K562 (cell line): ENCODE measurements around the gene TMEM184A. TPM values are rescaled to one million over a fixed set of nuclear protein-coding genes. Genes with fewer than 3 reads are reported as not detected.

ENCODE experiments used
- FOSL1 ChIP-seq: fragments of 200-800 bp; sonication (Bioruptor generic); conservative IDR thresholded peaks from 2 replicates; pipeline ENCODE4 v1.6.1; 2016; ENCODE audit warnings: missing genetic modification characterization, missing compliant biosample characterization
- FUS ChIP-seq: fragments of 200-400 bp; formaldehyde crosslinking; optimal IDR thresholded peaks from 2 replicates; pipeline ENCODE3; 2017; ENCODE audit warnings: low read depth, low read length
- SMAD2 ChIP-seq: fragments of 150-350 bp; IDR thresholded peaks from 2 replicates; pipeline ENCODE4 v1.6.1; 2014; ENCODE audit warnings: low read depth, mild to moderate bottlenecking, low read length
- SRF ChIP-seq, 2 experiments: fragments of 250-450, 450-650 bp in 1 of 2; sonication (Bioruptor Pico) in 1 of 2; sonication (generic) in 1 of 2; formaldehyde crosslinking; IDR thresholded peaks; 2 replicates each; pipeline versions ENCODE4 v1.5.0 to v1.5.1; 2020 to 2022; ENCODE audit warnings: mild to moderate bottlenecking in 1 of 2, missing genetic modification reagents in 1 of 2
- STAG1 ChIP-seq: sonication (generic); formaldehyde crosslinking; IDR thresholded peaks from 2 replicates; pipeline ENCODE4 v1.5.0; 2020; ENCODE audit warnings: missing genetic modification reagents, borderline replicate concordance
- STAT5B ChIP-seq: fragments of 250-450 bp; sonication (Bioruptor Pico); IDR thresholded peaks from 2 replicates; pipeline ENCODE4 v1.8.0; 2021; ENCODE audit warnings: mild to moderate bottlenecking, inconsistent platforms
- TAL1 ChIP-seq: fragments of 450-650 bp; IDR thresholded peaks from 2 replicates; pipeline ENCODE4 v1.6.1; 2016; ENCODE audit warnings: mild to moderate bottlenecking
- U2AF1 ChIP-seq: fragments of 200-400 bp; formaldehyde crosslinking; optimal IDR thresholded peaks from 2 replicates; pipeline ENCODE3; 2017; ENCODE audit warnings: mild to moderate bottlenecking, low read depth, low read length, moderate library complexity
- ZBTB17 ChIP-seq: fragments of 450-650 bp; formaldehyde crosslinking; IDR thresholded peaks from 2 replicates; pipeline ENCODE4 v1.4.0; 2020; ENCODE audit warnings: mild to moderate bottlenecking
- ZNF143 ChIP-seq: sonication (generic); formaldehyde crosslinking; IDR thresholded peaks from 2 replicates; pipeline ENCODE4 v1.9.0; 2022; ENCODE audit warnings: mild to moderate bottlenecking, missing genetic modification reagents
- ZNF316 ChIP-seq: fragments of 450-650 bp; IDR thresholded peaks from 2 replicates; pipeline ENCODE4 v1.6.1; 2016
- ZNF507 ChIP-seq: conservative IDR thresholded peaks from 2 replicates; pipeline ENCODE4 v1.6.1; 2017; ENCODE audit warnings: missing genetic modification characterization, missing compliant biosample characterization
- ZNF644 ChIP-seq: fragments of 200-800 bp; sonication (Bioruptor generic); IDR thresholded peaks from 2 replicates; pipeline ENCODE4 v1.6.1; 2016; ENCODE audit warnings: low read depth, missing genetic modification characterization, missing compliant biosample characterization
- ZNF79 ChIP-seq: fragments of 250-450 bp; sonication (Bioruptor Pico); IDR thresholded peaks from 2 replicates; pipeline ENCODE4 v1.4.0; 2020; ENCODE audit warnings: low read depth, mild to moderate bottlenecking, moderate library complexity
- polyA plus RNA-seq, 8 experiments: library from polyadenylated mRNA; depleted of rRNA in 4 of 8; stranded (reverse) in 5 of 8; unstranded in 3 of 8; fragments of >200 nt; fragmentation: Nextera tagmentation in 2 of 8; fragmentation: Illumina TruSeq in 1 of 8; extraction: Ambion mirVana in 2 of 8; extraction: Trizol in 1 of 8; gene quantifications; 2 replicates each; pipeline versions ENCODE4 v1.2.1 to v1.2.3, GENCODE V29; 2011 to 2014; ENCODE audit warnings: inconsistent platforms in 1 of 8, missing spikeins in 1 of 8
- total RNA-seq, 7 experiments: library from RNA; depleted of rRNA in 6 of 7; stranded (reverse); fragments of >200 nt in 6 of 7; fragmentation: Illumina TruSeq in 2 of 7; extraction: Trizol in 2 of 7; gene quantifications; 2 replicates each; pipeline versions ENCODE4 v1.2.1 to v1.2.3, GENCODE V29; 2011 to 2021; ENCODE audit warnings: low replicate concordance in 1 of 7
- TF ChIP-seq, protein P1 (sequence below): fragments of 450-650 bp; IDR thresholded peaks from 2 replicates; pipeline ENCODE4 v1.6.1; 2017; ENCODE audit warnings: antibody characterized with exemption, mild to moderate bottlenecking
- TF ChIP-seq, protein P2 (sequence below): sonication (generic); formaldehyde crosslinking; IDR thresholded peaks from 2 replicates; pipeline ENCODE4 v1.8.1; 2023; ENCODE audit warnings: mild to moderate bottlenecking, missing genetic modification reagents
- TF ChIP-seq, protein P3 (sequence below), 2 experiments: fragments of 450-650 bp; IDR thresholded peaks; 2 replicates each; pipeline ENCODE4 v1.6.1; 2018; ENCODE audit warnings: mild to moderate bottlenecking in 2 of 2, low read depth in 1 of 2; ENCODE audit not compliant: partially characterized antibody in 2 of 2

The TMEM184A gene
- total and polyA plus RNA-seq, 9 of the 15 experiments (the other 6 are each of a cell fraction or from before 2014, with no cell fraction given) = 0.10 to 0.18 (median 0.11) TPM; not detected in 6

DNA sequence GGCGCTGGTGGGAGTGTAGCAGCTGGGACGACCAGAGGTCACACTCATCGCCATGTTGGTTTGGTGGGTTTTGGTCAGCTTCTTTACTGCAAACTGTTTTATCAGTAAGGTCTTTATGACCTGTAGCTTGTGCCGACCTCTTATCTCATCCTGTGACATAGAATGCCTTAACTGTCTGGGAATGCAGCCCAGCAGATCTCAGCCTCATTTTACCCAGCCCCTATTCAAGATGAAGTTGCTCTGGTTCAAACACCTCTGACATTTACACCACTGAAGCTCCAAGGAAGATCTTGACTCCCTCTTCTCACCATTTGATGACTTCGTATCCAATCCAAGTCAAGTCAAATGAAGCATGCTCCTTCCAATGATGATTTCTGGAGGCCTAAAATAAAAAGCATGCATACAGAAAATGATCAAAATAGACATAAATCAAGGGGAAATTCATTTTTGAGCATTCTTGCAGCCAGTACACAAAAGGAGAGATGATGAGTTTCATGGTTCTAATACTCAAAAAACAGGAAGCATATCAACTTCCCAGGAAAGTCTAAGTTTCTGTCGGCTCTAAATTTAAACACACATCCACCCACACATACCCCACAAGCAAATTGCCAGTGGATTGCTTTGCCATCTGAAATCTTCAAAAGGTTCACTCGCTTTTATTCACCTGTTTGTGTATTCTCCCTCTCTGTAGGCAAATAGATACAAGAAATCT lies 16.3 kb upstream of the TMEM184A start (continued):
- TF ChIP-seq, protein P1, sequence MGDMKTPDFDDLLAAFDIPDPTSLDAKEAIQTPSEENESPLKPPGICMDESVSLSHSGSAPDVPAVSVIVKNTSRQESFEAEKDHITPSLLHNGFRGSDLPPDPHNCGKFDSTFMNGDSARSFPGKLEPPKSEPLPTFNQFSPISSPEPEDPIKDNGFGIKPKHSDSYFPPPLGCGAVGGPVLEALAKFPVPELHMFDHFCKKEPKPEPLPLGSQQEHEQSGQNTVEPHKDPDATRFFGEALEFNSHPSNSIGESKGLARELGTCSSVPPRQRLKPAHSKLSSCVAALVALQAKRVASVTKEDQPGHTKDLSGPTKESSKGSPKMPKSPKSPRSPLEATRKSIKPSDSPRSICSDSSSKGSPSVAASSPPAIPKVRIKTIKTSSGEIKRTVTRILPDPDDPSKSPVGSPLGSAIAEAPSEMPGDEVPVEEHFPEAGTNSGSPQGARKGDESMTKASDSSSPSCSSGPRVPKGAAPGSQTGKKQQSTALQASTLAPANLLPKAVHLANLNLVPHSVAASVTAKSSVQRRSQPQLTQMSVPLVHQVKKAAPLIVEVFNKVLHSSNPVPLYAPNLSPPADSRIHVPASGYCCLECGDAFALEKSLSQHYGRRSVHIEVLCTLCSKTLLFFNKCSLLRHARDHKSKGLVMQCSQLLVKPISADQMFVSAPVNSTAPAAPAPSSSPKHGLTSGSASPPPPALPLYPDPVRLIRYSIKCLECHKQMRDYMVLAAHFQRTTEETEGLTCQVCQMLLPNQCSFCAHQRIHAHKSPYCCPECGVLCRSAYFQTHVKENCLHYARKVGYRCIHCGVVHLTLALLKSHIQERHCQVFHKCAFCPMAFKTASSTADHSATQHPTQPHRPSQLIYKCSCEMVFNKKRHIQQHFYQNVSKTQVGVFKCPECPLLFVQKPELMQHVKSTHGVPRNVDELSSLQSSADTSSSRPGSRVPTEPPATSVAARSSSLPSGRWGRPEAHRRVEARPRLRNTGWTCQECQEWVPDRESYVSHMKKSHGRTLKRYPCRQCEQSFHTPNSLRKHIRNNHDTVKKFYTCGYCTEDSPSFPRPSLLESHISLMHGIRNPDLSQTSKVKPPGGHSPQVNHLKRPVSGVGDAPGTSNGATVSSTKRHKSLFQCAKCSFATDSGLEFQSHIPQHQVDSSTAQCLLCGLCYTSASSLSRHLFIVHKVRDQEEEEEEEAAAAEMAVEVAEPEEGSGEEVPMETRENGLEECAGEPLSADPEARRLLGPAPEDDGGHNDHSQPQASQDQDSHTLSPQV = peak; percentile 77
- TF ChIP-seq U2AF1 = no peak
- no peak for TF ChIP-seq ZNF143 (CRISPR knock-in tag)
- TF ChIP-seq FUS = no peak
- no peak for TF ChIP-seq SRF (CRISPR knock-in tag; IDR thresholded peaks at IDR 0.05)
- TF ChIP-seq FOSL1 = no peak
- TF ChIP-seq ZNF507 = no peak
- TF ChIP-seq, protein P2, sequence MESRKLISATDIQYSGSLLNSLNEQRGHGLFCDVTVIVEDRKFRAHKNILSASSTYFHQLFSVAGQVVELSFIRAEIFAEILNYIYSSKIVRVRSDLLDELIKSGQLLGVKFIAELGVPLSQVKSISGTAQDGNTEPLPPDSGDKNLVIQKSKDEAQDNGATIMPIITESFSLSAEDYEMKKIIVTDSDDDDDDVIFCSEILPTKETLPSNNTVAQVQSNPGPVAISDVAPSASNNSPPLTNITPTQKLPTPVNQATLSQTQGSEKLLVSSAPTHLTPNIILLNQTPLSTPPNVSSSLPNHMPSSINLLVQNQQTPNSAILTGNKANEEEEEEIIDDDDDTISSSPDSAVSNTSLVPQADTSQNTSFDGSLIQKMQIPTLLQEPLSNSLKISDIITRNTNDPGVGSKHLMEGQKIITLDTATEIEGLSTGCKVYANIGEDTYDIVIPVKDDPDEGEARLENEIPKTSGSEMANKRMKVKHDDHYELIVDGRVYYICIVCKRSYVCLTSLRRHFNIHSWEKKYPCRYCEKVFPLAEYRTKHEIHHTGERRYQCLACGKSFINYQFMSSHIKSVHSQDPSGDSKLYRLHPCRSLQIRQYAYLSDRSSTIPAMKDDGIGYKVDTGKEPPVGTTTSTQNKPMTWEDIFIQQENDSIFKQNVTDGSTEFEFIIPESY (CRISPR knock-in tag) = no peak
- no peak for TF ChIP-seq SMAD2
- no peak for TF ChIP-seq TAL1
- TF ChIP-seq ZBTB17 (CRISPR knock-in tag) = no peak
- no peak for TF ChIP-seq STAG1 (CRISPR knock-in tag)
- peak; percentile 54; the same call in 1 of the 2 replicates for TF ChIP-seq ZNF79 (CRISPR knock-in tag)
- TF ChIP-seq STAT5B (CRISPR knock-in tag) = no peak
- TF ChIP-seq ZNF316 = no peak
- TF ChIP-seq, protein P3, sequence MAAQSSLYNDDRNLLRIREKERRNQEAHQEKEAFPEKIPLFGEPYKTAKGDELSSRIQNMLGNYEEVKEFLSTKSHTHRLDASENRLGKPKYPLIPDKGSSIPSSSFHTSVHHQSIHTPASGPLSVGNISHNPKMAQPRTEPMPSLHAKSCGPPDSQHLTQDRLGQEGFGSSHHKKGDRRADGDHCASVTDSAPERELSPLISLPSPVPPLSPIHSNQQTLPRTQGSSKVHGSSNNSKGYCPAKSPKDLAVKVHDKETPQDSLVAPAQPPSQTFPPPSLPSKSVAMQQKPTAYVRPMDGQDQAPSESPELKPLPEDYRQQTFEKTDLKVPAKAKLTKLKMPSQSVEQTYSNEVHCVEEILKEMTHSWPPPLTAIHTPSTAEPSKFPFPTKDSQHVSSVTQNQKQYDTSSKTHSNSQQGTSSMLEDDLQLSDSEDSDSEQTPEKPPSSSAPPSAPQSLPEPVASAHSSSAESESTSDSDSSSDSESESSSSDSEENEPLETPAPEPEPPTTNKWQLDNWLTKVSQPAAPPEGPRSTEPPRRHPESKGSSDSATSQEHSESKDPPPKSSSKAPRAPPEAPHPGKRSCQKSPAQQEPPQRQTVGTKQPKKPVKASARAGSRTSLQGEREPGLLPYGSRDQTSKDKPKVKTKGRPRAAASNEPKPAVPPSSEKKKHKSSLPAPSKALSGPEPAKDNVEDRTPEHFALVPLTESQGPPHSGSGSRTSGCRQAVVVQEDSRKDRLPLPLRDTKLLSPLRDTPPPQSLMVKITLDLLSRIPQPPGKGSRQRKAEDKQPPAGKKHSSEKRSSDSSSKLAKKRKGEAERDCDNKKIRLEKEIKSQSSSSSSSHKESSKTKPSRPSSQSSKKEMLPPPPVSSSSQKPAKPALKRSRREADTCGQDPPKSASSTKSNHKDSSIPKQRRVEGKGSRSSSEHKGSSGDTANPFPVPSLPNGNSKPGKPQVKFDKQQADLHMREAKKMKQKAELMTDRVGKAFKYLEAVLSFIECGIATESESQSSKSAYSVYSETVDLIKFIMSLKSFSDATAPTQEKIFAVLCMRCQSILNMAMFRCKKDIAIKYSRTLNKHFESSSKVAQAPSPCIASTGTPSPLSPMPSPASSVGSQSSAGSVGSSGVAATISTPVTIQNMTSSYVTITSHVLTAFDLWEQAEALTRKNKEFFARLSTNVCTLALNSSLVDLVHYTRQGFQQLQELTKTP (IDR thresholded peaks at IDR 0.05; ENCODE audit: low read depth in 1 of 2, partially characterized antibody in 2 of 2) = no peak
- 0 out of 2 replicates have a peak, but pooled peaks have one; percentile 45 for TF ChIP-seq ZNF644
